Activated gamma-delta T cell (primary cell): ENCODE results near the gene LY6G5B.

Source experiments
- DNase-seq: peaks from one replicate; lab custom pipeline; 2025; lab: John Stamatoyannopoulos, UW

LY6G5B gene

GRCh38 chr6:31641370-31641769 is 28.4 kb upstream of the LY6G5B start:
- DNase-seq = no peak

GRCh38 chr6:31642798-31643570 is 26.8 kb upstream of the LY6G5B start:
- DNase-seq = no peak

GRCh38 chr6:31643818-31644454 is 25.8 kb upstream of the LY6G5B start:
- DNase-seq = no peak

- no peak for DNase-seq
Observed at GRCh38 chr6:31645325-31645724, 24.5 kb upstream of the LY6G5B start.

GRCh38 chr6:31651602-31652191 is 18.1 kb upstream of the LY6G5B start:
- no peak for DNase-seq

GRCh38 chr6:31652925-31653724 is 16.7 kb upstream of the LY6G5B start:
- DNase-seq = no peak

- DNase-seq = no peak
Observed at GRCh38 chr6:31654574-31655348, 15.0 kb upstream of the LY6G5B start.

- no peak for DNase-seq
Observed at GRCh38 chr6:31655349-31656237, 14.2 kb upstream of the LY6G5B start, which contains the start of gene APOM. TSS of gene APOM (plus strand) at chr6:31655894. CDS start at chr6:31655967, 73 bp downstream.

- DNase-seq = no peak
Observed at GRCh38 chr6:31657406-31658157, 12.2 kb upstream of the LY6G5B start.

- DNase-seq = no peak
Observed at GRCh38 chr6:31658158-31658688, 11.6 kb upstream of the LY6G5B start.

- no peak for DNase-seq
Observed at GRCh38 chr6:31658983-31659648, 10.7 kb upstream of the LY6G5B start.

GRCh38 chr6:31659649-31660380 is 10.0 kb upstream of the LY6G5B start:
- no peak for DNase-seq

GRCh38 chr6:31660381-31661261 is 9.2 kb upstream of the LY6G5B start, which contains the start of gene C6orf47:
TSS of gene C6orf47 (minus strand) at chr6:31660778. CDS start at chr6:31659947, 831 bp downstream.
- peak; percentile 66 for DNase-seq

GRCh38 chr6:31661262-31662123 is 8.3 kb upstream of the LY6G5B start:
- no peak for DNase-seq

GRCh38 chr6:31662124-31662723 is 7.6 kb upstream of the LY6G5B start:
- no peak for DNase-seq
